Measurements from ENCODE around the gene CYP4A22.
"Not testable (repeated sequence)": the region's sequence is repeated elsewhere in the genome, so short reads cannot be mapped to it uniquely, and the experiment has no call there.

The CYP4A22 gene

GRCh38 chr1:47194311-47194710, 57.1 kb downstream of the CYP4A22 start:
- H3K27ac ChIP-seq, result no peak overlapping the region
- no peak for TF ChIP-seq ZFX (IDR thresholded peaks at IDR 0.05)
- TF ChIP-seq, protein P1, sequence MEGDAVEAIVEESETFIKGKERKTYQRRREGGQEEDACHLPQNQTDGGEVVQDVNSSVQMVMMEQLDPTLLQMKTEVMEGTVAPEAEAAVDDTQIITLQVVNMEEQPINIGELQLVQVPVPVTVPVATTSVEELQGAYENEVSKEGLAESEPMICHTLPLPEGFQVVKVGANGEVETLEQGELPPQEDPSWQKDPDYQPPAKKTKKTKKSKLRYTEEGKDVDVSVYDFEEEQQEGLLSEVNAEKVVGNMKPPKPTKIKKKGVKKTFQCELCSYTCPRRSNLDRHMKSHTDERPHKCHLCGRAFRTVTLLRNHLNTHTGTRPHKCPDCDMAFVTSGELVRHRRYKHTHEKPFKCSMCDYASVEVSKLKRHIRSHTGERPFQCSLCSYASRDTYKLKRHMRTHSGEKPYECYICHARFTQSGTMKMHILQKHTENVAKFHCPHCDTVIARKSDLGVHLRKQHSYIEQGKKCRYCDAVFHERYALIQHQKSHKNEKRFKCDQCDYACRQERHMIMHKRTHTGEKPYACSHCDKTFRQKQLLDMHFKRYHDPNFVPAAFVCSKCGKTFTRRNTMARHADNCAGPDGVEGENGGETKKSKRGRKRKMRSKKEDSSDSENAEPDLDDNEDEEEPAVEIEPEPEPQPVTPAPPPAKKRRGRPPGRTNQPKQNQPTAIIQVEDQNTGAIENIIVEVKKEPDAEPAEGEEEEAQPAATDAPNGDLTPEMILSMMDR (conservative IDR thresholded peaks at IDR 0.05), result no peak

DNA sequence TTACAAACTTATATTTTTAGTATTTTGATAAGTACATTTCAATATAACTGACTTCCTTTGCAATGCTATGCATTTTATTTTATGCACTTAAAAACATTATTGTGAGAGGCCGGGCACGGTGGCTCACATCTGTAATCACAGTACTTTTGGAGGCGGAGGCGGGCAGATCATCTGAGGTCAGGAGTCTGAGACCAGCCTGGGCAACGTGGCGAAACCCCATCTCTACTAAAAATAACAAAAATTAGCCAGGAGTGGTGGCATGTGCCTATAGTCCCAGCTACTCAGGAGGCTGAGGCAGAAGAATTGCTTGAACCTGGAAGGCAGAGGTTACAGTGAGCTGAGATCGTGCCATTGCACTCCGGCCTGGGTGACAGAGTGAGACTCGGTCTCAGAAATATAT, 58.7 kb downstream of the CYP4A22 start:
- not testable (repeated sequence) for H3K27ac ChIP-seq

DNA sequence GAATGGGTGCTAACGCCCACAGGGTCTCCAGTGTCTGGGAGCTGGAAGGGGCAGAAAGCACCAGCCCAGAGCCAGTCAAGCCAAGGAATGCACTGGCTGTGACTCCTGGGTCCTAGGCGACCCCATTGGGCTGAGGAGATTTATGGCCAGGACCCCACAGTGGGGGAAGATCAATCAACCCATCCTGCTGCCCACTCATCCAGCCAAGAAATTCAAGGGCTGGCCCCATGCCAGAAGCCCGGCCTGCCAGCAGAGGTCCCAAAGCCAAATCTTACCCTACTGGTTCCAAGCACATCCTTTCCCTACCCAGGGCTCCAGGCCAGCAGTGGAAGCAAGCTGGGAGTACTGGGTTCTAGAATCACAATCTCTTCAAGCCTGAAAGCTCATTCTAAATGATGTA, 59.4 kb downstream of the CYP4A22 start:
- TF ChIP-seq, protein P1 (conservative IDR thresholded peaks at IDR 0.05), result no peak
- no peak for TF ChIP-seq ZFX (IDR thresholded peaks at IDR 0.05)
- no peak overlapping the region for H3K27ac ChIP-seq

- H3K27ac ChIP-seq, result no peak overlapping the region
- TF ChIP-seq ZFX (IDR thresholded peaks at IDR 0.05), result no peak
- TF ChIP-seq, protein P1 (conservative IDR thresholded peaks at IDR 0.05), result no peak
Measured at GRCh38 chr1:47198214-47198613, 61.0 kb downstream of the CYP4A22 start.
